Measurements from ENCODE around the gene DMTF1. TPM values are rescaled to one million over a fixed set of nuclear protein-coding genes. Genes with fewer than 3 reads are reported as not detected.
"Not testable (repeated sequence)": the region's sequence is repeated elsewhere in the genome, so short reads cannot be mapped to it uniquely, and the experiment has no call there.

Gene DMTF1
- total RNA-seq, 1 donor from 2014 or later: 124 TPM

DNA sequence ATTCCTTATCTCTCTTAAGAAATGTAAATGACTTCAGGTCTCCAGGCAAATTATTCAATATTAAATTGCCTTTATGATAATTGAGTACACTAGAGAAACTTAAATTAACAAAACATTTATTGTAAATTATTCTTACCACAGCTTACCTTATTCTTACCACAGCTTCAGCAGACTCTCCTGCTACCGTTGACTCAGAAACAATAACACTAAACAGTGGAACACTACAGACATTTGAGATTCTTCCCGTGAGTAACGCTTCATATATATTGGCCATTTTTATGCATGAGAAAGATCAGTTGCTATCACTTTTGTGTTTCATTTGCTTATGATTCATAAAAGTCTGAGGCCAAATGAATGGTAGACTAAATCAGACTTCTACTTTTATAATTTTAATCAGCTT, 38.5 kb downstream of the DMTF1 start:
- intact Hi-C loops (cut with micrococcal nuclease): no loop called here

DNA sequence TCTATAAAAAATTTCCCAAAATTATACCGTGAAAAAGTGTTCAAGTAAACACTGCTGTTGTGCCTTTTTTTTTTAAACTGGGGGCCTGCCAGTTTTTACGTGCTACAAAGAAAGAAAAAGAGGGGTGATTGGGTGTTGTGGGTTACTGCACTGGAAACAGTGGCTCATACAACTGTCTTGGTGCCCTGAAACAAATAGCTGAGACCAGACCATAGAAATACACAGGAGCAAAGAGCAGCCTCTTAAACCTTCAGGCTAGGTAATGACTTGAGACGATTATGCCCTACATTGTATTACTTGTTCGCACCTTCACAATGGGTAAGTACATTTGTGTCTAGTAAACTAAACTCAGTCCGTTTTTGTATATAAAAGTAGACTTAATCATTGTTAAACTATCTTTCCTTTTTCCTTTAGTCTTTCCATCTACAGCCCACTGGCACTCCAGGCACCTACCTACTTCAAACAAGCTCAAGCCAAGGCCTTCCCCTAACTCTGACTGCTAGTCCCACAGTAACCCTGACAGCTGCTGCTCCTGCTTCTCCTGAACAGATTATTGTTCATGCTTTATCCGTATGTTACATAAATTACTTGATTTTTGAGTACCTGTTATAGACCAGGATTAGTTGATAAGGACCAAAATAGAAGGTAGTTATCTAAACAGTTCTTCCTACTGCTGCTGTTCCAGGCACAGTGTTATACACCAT, 40.7 kb downstream of the DMTF1 start:
- intact Hi-C loops (cut with micrococcal nuclease): no loop called here

DNA sequence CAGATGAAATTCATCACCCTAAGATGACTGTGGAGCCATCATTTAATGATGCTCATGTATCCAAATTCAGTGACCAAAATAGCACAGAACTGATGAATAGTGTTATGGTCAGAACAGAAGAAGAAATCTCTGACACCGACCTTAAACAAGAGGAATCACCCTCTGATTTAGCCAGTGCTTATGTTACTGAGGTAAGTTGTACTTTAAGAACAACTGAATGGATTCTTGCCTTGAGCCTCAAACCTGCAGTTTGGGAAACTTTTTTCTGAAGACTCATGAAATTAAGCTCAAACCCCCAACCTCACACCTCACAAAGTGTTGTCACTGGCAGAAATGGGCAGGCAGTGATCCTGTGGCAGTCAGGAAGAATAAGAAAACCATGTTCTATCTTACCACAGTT, 41.7 kb downstream of the DMTF1 start:
- intact Hi-C loops (cut with micrococcal nuclease): loop anchor here (2.0 kb wide), 1 partner anchor 19 kb away; no protein-coding TSS in a partner anchor

DNA sequence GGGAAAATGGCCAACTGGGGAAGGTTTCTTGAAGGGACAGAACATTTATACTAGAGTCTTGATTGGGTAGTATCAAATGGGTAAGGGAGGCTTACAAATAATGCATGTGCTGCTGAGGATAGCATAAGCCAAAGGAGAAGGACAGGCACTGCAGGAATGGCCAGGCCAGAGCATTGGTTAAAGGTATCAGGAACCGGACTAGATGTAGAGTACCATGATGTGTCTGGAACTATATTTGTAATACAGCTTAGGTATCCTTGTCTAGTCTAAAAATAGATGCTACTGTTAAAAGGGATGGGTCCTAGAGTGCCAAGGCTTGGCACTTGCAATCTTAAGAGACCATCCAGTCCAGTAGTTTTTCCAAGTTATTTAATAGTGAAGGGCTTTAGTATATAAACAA, 47.0 kb downstream of the DMTF1 start:
- intact Hi-C loops (cut with micrococcal nuclease): no loop called here

DNA sequence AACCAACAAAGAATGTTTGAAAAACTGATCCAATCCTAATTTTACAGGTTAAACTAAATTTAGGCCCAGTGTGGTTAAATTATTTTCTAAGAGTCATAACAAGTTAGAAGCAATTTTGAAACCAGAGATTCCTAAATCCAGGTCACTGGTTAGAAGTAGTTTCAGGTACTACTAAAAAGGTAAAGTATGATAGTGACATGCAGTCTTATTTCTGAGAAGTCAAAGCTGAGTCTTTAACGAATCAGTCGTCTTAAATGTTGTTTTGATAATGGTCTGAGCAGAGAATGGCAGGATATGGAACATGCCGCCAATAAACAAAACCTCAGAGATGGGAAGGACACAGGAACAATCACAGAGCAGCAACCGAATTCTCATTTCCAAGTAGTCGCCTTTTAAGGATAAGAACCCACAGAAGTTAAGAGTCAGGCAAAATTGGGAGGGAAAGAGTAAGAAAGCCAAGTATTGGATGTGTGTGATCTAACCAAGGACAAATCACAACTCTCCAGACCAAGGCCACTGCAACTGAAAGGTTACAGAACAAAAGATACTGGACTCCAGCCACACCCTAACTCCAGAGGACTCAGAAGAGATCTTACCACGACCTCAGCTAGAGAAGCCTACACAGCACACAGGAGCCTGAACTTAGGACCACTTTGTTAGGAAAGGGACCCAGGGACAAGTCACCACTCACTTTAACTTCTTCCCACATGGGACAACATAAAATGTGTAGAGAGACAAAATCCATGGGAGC, 47.6 kb downstream of the DMTF1 start:
- intact Hi-C loops (cut with micrococcal nuclease): no loop called here

DNA sequence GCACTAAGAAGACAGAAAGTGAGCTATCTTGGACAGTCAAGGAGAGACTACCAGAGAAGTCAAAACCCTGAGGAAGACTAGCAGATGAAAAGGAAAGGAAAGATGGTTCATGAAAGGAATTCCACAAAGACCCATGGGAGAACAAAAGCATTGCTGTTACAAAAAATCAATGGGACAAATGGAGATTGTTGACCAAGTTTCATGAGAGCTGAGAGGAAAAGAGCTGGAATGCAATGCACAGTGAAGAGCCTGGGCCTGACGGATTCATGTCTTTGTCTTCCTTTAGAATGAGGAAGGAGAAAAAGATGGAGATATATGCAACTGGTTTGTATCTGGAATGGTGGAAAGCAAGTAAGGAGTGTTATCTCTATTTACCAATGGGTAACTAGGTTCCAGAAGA, 50.0 kb downstream of the DMTF1 start:
- intact Hi-C loops (cut with micrococcal nuclease): no loop called here

DNA sequence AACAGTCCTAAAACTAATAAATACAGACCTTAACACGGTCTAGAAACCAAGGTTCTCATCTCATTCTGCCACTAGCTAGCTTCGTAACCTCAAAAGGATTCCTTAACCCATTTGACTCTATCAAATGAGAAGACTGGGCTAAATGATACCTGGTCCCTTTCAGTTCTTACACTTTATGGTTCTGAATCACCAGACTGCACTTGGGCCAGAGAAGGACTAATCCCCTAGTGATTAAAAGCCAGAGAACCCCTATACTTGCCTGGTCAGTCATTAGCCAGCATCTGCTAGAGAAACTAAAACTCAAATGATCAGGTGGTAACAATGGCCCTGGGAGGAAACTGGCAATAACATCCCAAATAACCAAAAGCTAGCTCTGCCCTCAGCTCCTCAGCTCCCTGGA, 50.5 kb downstream of the DMTF1 start:
- intact Hi-C loops (cut with micrococcal nuclease): no loop called here

DNA sequence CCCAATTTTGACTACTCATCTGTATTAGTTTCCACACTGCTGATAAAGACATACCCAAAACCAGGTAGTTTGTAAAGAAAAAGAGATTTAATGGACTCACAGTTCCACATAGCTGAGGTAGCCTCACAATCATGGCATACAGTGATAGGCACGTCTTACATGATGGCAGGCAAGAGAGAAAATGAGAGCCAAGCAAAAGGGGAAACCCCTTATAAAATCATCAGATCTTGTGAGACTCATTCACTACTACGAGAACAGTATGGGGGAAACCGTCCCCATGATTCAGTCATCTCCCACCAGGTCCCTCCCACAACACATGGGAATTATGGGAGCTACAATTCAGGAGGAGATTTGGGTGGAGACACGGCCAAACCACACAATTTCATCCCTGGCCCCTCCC, 51.7 kb downstream of the DMTF1 start:
- intact Hi-C loops (cut with micrococcal nuclease): not testable (repeated sequence)

DNA sequence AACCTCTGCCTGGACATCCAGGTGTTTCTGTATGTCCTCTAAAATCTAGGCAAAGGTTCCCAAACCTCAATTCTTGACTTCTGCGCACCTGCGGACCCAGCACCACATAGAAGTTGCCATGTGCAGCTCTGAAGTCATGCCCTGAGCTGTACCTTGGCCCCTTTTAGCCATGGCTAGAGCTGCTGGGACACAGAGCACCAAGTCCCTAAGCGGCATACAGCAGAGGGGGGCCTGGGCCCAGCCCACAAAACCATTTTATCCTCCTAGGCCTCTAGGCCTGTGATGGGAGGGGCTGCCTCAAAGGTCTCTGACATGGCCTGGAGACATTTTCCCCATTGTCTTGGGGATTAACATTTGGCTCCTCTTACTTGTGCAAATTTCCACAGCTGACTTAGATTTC, 52.7 kb downstream of the DMTF1 start:
- intact Hi-C loops (cut with micrococcal nuclease): no loop called here

DNA sequence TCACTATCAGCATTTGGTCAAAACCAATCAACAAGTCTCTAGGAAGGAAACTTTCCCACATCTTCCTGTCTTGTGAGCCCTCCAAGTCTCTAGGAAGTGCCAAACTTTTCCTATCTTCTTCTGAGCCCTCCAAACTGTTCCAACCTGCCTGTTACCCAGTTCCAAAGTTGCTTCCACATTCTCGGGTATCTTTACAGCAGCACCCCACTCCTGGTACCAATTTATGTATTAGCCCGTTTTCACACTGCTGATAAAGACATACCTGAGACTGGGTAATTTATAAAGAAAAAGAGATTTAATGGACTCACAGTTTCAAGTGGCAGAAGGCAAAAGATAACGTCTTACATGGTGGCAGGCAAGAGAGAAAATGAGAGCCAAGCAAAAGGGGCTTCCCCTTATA, 53.4 kb downstream of the DMTF1 start:
- intact Hi-C loops (cut with micrococcal nuclease): not testable (repeated sequence)

DNA sequence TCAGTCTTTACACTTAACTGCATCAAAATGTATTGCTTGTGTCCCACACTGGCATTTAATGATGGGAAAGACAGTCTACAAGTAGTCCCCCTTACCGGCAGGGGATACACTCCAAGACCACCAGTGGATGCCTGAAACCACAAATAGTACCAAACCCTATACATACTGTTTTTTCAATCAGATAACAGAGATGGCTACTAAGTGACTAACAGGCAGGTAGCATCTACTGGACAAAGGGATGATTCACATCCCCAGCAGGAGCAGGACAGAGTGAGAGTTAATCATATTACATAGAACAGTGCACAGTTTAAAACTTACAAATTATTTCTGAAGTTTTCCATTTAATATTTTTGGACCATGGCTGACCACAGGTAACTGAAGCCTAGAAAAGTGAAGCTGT, 54.1 kb downstream of the DMTF1 start:
- intact Hi-C loops (cut with micrococcal nuclease): no loop called here

DNA sequence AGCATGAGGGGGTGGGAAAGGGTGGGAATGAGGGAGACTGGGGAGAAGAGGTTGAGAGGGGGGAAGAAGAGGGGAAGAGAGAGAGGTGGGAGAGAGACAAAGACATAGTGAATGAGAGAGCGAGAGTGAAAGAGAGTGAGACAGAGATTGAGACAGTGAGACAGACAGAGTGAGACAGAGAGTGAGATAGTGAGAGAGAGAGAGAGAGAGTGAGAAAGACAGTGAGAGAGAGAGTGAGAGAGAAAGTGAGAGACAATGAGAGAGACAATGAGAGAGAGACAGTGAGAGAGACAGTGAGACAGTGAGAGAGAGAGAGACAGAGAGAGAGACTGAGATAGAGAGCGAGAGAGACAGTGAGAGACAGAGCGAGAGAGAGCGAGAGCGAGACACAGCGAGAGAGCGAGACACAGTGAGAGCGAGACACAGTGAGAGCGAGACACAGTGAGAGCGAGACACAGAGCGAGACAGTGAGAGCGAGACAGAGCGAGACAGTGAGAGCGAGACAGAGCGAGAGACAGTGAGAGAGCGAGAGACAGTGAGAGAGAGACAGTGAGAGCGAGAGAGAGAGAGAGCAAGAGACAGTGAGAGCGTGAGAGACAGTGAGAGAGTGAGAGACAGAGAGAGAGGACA, 57.2 kb downstream of the DMTF1 start:
- intact Hi-C loops (cut with micrococcal nuclease): no loop called here

DNA sequence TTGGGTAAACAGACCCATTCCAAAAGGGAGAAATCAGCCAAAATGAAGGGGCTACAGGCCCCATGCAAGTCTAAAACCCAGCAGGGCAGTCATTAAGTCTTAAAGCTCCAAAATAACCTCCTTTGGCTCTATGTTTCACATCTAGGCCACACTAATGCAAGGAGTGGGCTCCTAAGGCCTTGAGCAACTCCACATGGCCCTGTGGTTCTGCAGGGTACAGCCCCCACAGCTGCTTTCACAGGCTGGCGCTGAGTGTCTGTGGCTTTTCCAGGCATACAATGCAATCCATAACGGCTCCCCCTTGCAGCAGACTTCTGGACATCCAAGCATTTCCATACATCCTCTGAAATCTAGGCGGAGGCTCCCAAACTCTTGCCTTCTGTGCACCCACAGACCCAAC, 58.3 kb downstream of the DMTF1 start:
- intact Hi-C loops (cut with micrococcal nuclease): loop anchor here (10.0 kb wide), 1 partner anchor 654 kb away; no protein-coding TSS in a partner anchor

DNA sequence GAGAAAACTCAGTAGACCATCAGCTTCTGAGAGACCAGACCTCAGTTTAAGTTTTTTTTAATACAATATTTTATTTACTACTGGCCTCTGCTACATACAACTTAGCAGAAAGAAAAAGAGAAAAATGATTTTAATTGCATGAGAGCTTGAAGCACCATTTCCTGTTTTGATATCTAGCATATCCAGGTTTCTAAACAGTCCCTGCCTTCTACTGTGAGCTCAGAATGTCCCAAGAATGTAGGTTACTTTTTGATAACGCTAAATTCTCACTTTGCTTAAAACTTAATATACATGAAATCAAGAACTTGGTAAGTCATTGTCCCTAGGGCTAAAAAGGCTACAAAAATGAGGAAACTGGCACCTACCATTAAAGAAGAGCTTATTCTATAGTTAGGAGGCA, 60.2 kb downstream of the DMTF1 start:
- intact Hi-C loops (cut with micrococcal nuclease): loop anchor here (2.0 to 10.0 kb wide), 2 partner anchors 18 to 652 kb away; no protein-coding TSS in a partner anchor

DNA sequence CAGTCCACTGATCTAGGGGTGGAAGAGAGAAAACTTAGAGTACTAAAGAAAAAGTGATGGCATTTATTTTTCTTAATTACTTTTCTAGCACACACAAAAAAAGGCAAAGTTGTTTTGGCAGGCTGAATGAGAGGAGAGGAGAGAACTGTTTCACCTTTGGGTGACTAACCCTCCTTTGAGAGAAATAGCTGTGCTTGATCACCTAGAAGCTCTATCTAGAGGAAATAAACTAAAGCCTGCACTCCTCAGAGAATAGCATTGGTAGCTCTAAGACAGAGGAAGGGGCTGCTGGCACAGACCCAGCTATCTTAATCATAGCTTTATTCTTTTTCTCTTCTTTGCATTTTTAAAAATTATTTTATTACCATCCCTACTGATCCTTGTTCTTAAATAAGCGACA, 61.0 kb downstream of the DMTF1 start:
- intact Hi-C loops (cut with micrococcal nuclease): loop anchor here (2.0 to 10.0 kb wide), 2 partner anchors 18 to 652 kb away; no protein-coding TSS in a partner anchor

DNA sequence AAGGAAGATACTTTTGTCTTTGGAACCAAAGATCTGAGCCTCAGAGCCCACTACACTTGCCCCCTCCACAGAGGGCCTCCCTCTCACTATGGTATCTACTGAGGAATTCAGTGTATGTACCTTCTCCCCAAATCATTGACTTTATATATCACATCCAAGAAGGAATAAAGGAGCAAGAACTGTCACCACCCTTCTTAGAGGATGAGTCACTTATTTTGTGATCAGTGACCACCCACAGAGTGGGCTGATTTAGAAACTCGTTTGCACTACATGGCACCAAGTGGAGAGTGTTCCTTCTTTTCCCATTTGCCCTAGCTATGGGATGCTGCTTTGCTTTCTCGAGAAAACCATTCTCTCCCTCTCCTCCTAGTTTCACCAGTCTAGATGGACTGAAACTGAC, 61.6 kb downstream of the DMTF1 start:
- intact Hi-C loops (cut with micrococcal nuclease): loop anchor here (2.0 to 10.0 kb wide), 2 partner anchors 19 to 651 kb away; no protein-coding TSS in a partner anchor

DNA sequence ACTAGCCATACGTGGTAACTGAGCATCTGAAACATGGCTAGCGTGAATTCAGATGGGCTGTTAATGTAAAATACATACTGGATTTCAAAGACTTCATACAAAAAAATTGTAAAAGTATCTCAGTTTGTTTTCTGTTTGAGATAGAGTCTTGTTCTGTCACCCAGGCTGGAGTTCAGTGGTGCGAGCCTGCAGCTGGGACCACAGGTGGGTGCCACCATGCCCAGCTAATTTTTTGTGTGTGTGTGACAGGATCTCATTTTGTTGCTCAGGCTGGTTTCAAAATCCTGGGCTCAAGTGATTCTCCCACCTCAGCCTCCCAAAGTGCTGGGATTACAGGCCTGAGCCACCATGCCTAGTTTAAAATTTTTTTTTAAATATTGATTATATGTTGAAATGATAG, 62.8 kb downstream of the DMTF1 start:
- intact Hi-C loops (cut with micrococcal nuclease): loop anchor here (5.0 to 10.0 kb wide), 2 partner anchors 33 to 650 kb away; no protein-coding TSS in a partner anchor

DNA sequence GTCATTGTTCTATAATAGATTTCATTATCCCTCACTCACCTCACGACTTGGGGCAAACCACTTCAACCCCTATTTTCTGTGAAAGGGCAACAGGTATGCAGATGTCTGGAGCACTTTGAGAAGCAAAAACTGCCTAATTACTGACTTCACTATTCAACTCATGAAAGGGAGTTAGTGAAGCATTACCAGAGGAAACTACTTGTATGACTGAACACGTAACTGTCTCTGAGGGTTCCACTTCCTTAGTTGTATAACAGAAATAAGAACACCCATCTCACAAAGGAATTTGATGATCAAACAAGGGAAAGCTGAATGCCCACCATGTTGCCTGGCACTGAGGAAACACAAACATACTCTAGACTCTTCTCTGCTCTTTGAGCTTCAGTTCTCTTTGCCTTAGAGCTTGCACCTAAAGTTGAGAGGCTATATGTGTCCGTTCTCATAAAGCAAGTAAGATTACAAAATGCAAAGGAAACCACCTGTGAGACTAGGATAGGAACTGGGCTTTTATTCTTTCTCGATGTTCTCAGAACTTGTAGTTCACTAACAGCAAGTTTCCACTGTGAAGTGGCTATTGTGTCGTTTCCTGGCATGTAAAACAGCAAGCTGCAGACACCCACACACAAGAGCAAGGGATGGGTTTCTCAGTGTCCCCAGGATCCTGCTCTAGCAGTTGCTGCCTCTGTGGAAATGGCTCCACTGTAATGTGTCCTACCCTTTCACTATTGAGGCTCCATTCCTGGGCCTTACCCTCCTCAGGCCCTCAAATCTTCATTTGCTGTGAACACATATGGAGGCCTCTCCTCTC, 64.7 kb downstream of the DMTF1 start:
- intact Hi-C loops (cut with micrococcal nuclease): loop anchor here (5.0 to 10.0 kb wide), 2 partner anchors 35 to 648 kb away; no protein-coding TSS in a partner anchor

DNA sequence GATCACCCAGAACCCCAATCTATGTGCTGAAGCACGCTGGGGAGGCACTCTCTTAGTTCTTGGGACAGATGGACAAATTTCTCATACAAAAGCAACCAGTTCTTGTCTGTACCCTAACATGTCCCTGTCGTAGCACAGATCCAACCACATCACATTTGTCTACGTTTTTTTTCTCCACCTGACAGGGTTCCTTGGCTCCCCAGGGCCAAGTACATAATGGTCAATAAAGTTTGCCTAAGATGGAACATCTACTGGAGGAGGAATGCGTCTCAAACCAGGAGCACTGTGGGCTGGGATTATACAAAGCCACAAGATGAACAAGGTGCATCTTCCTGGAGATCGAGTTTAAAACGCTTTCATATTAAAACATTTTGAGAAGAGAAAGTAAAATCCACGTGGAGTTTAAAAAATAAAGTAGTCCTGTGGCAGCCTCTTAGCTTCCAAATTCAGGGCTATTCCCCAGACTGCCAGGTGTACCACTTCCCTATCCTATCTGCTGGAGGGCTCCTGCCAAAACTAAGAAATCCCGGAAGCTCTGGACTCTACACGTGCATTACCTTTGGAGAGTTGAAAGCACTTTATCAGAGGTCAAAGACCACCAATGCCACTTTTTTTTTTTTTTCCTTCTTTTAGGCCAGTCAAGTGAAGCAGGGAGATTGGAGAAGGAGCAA, 65.9 kb downstream of the DMTF1 start:
- intact Hi-C loops (cut with micrococcal nuclease): loop anchor here (2.0 to 10.0 kb wide), 3 partner anchors 36 to 1001 kb away; no protein-coding TSS in a partner anchor

DNA sequence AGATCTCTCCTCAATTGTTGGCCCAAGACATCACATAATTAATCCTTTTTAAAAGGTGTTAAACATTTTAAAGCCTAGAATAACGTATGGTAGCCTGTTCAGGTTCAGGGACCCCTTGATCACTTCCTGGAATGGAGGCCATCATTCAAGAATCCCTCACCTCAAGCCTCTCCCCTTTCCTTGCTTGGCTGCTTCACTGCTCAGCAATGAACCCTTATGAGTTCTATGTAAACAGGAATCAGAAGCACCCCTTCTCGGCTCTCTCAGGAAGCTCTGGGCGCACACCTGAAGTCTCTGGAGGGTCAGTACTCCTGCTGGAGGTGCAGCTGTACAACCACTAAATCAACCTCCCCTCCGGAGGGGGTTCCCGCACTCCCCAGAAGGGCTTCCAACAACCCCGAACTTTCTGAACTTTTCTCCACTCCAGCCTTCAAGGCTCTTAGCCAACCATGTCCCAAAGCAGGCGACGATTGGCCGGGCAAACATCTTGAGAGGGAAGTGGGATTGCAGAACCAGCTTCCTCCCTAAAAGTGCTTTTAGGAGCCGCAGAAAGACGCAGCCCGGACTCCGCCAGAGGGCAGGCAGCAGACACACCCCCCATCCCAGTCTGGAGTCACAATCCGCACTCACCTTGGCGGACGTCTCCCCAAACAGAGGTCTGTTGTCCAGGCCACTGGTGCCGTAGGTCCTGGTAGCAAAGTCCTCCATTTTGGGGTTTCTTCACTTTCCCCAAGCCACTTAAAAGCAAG, 66.7 kb downstream of the DMTF1 start:
- intact Hi-C loops (cut with micrococcal nuclease): loop anchor here (1.0 to 10.0 kb wide), 6 partner anchors 37 to 1000 kb away; partner anchors contain the start of genes CROT, DMTF1 and ELAPOR2

Measured in T-helper 2 cell treated with Interferon-gamma antibody and Interleukin-4, amounts not matched to agents 100 ng/mL and 5 ng/mL, for 36 hours (primary cell).